ENCODE measurements around the gene GPS1. TPM values are rescaled to one million over a fixed set of nuclear protein-coding genes. Genes with fewer than 3 reads are reported as not detected.

GPS1 gene
- total and polyA plus RNA-seq, 11 donors: 76.7 to 151 (median 85.0) TPM

DNA sequence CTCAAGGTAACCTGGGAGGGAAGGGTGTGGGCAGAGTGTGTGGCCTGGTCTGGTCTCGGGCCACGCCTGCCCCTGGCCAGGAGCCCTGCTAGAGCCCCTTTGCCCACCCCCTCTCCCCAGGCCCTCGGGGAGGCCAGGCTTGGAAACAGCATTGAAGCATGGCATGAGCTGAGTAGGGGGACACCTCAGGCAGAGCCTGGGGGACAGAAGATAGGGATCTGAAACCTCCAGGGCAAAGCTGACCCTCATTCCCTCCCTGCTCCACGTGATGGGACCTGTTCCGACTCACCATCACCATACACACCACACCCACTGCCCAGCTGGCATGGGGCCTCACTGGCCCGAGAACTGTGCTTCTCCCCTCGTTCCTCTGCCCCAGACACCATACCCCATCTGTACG lies 2.6 kb upstream of the GPS1 start:
- ATAC-seq: no peak
- intact Hi-C loops (cut with DNase I): no loop called here

DNA sequence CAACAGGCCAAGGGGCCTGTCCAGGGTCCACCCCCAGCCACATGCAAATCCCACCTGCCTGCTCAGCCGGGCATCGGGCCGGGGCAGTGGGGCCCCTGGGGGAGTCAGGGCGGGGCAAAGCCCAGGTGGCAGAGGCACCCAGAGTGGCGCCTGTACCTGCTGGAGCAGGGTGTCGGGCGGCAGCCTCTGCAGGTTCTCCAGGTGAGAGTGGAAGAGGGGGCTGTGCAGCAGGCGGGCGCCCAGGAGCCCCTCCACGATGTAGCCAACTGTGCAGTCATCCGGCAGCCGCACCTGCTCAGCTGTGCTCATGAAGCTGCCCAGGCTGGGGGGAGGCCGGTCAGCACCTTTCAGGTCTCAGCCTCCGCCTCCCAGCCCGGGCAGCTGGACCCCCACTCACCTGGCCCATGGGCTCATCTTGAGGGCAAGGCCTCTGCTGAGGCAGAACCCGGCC lies 2.2 kb upstream of the GPS1 start:
- Histone ChIP-seq H3K27ac (no peak overlapping the region), H3K4me1 (peaks cover 3 to 38% (median 24%) of the 10 kb centered on the region in 12 donors)
- WGBS, 4 donors: 92 to 98% (median 95%) methylated on average over 12 to 16 of the region's 16 CpGs

More for the DNA sequence above, 2.6 kb upstream of the GPS1 start:
- H3K4me1 ChIP-seq: peaks cover 3 to 38% (median 24%) of the 10 kb centered on the region in 12 donors
- no peak for TF ChIP-seq POLR2A (IDR thresholded peaks at IDR 0.05)
- TF ChIP-seq, protein P1, sequence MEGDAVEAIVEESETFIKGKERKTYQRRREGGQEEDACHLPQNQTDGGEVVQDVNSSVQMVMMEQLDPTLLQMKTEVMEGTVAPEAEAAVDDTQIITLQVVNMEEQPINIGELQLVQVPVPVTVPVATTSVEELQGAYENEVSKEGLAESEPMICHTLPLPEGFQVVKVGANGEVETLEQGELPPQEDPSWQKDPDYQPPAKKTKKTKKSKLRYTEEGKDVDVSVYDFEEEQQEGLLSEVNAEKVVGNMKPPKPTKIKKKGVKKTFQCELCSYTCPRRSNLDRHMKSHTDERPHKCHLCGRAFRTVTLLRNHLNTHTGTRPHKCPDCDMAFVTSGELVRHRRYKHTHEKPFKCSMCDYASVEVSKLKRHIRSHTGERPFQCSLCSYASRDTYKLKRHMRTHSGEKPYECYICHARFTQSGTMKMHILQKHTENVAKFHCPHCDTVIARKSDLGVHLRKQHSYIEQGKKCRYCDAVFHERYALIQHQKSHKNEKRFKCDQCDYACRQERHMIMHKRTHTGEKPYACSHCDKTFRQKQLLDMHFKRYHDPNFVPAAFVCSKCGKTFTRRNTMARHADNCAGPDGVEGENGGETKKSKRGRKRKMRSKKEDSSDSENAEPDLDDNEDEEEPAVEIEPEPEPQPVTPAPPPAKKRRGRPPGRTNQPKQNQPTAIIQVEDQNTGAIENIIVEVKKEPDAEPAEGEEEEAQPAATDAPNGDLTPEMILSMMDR (IDR thresholded peaks at IDR 0.05): no peak
- DNase-seq: no peak
- H3K36me3 ChIP-seq: peaks cover 0 to 42% (median 10%) of the 10 kb centered on the region in 9 donors
- H3K9me3 ChIP-seq: no peaks in the 10 kb centered on the region
- H3K27me3 ChIP-seq: no peaks in the 10 kb centered on the region
- WGBS, 4 donors: 83 to 93% (median 91%) methylated on average over 6 to 8 of the region's 8 CpGs
- H3K4me3 ChIP-seq: no peak overlapping the region
- no peak overlapping the region for H3K27ac ChIP-seq

GRCh38 chr17:82050152-82050760 lies 1.4 kb upstream of the GPS1 start:
- WGBS, 4 donors: 88 to 93% (median 91%) methylated on average over 16 to 28 of the region's 28 CpGs
- peaks cover 0 to 54% (median 21%) of the 10 kb centered on the region in 9 donors for H3K36me3 ChIP-seq
- peak overlapping the region in 10 of 12 donors; percentile 63 to 96 (median 82) for H3K4me3 ChIP-seq
- no peaks in the 10 kb centered on the region for H3K9me3 ChIP-seq
- DNase-seq: peak in 3 of 5 donors; percentile 21 to 39 (median 25)
- H3K27ac ChIP-seq: peak overlapping the region in 1 of 12 donors; percentile 64
- H3K4me1 ChIP-seq: peaks cover 3 to 38% (median 24%) of the 10 kb centered on the region in 12 donors
- no peak for ATAC-seq
- intact Hi-C loops (cut with DNase I): no loop called here
- H3K27me3 ChIP-seq: no peaks in the 10 kb centered on the region
- no peak for TF ChIP-seq POLR2A (IDR thresholded peaks at IDR 0.05)
- TF ChIP-seq, protein P1 (IDR thresholded peaks at IDR 0.05): no peak

More for the DNA sequence above, 2.2 kb upstream of the GPS1 start:
- peaks cover 0 to 47% (median 14%) of the 10 kb centered on the region in 9 donors for H3K36me3 ChIP-seq
- TF ChIP-seq POLR2A (IDR thresholded peaks at IDR 0.05): no peak
- peak in 3 of 5 donors; percentile 17 to 47 (median 20) for DNase-seq
- no peak overlapping the region for H3K4me3 ChIP-seq
- H3K27me3 ChIP-seq: no peaks in the 10 kb centered on the region
- intact Hi-C loops (cut with DNase I): no loop called here
- no peak for ATAC-seq
- H3K9me3 ChIP-seq: no peaks in the 10 kb centered on the region

DNA sequence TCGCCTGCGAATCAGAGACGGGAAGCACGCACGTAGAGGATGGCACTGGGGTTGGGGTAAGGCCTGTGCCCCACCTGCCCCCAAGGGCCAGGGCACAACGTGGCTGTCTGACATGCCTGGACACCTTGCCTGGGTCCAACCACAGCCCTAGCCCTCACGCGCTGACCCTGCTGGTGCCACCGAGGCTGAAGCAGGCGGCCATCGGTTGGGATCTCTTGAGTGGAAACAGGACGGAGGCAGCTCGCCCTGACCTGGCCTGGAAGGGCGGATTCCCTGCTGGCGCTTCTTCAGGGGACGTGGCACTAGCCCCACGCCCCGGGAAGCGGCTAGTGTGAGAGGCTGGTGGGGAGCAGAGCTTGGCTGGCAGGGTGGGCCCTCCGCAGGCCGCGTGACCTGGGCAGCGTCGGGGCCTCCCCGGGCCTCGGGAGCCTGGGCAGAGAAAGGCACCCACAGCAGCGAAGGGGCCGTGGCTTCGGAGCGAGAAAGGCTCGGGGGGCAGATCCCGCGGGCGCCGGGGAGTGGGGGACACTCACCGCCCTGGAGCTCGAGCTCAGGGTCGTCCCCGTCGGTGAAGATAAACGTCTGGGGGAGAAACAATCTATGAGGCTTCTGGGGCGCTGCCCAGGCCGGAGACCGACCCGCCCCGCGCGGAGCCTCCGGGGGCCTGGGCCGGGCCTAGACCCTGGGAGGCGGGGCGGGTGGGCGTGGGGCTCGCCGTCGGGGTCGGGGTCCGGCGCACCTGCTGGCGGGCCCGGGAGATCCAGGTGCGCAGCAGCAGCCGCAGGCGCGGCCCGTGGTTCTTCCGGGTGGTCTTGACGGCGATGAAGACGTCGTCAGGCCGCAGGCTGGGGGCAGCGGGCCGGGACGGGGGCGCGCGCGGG lies 697 bp upstream of the GPS1 start:
- H3K4me3 ChIP-seq: peak overlapping the region; percentile 63 to 96 (median 82)
- H3K4me1 ChIP-seq: peaks cover 3 to 38% (median 24%) of the 10 kb centered on the region in 12 donors
- intact Hi-C loops (cut with DNase I): no loop called here
- peaks cover 0 to 61% (median 28%) of the 10 kb centered on the region in 9 donors for H3K36me3 ChIP-seq
- DNase-seq (peak in 3 of 5 donors; percentile 28 to 71 (median 32)), ATAC-seq (peak in 2 of 4 donors; percentile 13 to 16)
- peak overlapping the region in 9 of 12 donors; percentile 38 to 72 (median 58) for H3K27ac ChIP-seq
- H3K9me3 ChIP-seq: no peaks in the 10 kb centered on the region
- WGBS, 4 donors: 12 to 75% (median 17%) methylated on average over 8 to 79 of the region's 79 CpGs
- no peak for TF ChIP-seq POLR2A (IDR thresholded peaks at IDR 0.05)
- TF ChIP-seq, protein P1 (IDR thresholded peaks at IDR 0.05): no peak
- no peaks in the 10 kb centered on the region for H3K27me3 ChIP-seq
